ENCODE measurements around the gene BAZ1A.
"Not testable (repeated sequence)": the region's sequence is repeated elsewhere in the genome, so short reads cannot be mapped to it uniquely, and the experiment has no call there.

The BAZ1A gene

GRCh38 chr14:34798861-34799260 lies 76.3 kb downstream of the BAZ1A start:
- in situ Hi-C loops (cut with HindIII; ENCODE audit: low pct_ligation_motif_present, low pct_unique_long_range_greater_than_20kb, low sequenced_read_pairs); DNase-seq: not testable (repeated sequence)

DNA sequence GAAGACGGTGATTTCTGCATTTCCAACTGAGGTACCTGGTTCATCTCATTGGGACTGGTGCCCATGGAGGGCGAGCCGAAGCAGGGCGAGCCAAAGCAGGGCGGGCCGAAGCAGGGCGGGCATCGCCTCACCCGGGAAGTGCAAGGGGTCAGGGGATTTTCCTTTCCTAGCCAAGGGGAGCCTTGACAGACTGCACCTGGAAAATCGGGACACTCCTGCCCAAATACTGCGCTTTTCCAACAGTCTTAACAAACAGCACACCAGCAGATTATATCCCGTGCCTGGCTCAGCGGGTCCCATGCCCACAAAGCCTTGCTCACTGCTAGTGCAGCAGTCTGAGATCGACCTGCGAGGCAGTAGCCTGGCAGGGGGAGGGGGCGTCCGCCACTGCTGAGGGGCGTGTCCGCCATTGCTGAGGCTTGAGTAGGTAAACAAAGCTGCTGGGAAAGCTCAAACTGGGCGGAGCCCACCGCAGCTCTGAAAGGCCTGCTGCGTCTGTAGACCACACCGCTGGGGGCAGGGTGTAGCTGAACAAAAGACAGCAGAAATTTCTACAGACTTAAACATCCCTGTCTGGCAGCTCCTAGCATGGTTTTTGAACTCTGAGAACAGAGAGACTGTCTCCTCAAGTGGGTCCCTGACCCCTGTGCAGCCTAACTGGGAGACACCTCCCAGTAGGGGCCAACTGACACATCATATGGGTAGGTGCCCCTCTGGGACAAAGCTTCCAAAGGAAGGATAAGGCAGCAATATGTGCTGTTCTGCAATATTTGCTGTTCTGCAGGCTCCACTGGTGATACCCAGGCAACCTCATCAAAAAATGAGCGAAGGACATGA lies 77.2 kb downstream of the BAZ1A start:
- in situ Hi-C loops (cut with HindIII; ENCODE audit: low pct_ligation_motif_present, low pct_unique_long_range_greater_than_20kb, low sequenced_read_pairs): no loop called here
- DNase-seq: no peak

- in situ Hi-C loops (cut with HindIII; ENCODE audit: low pct_ligation_motif_present, low pct_unique_long_range_greater_than_20kb, low sequenced_read_pairs): no loop called here
Measured at GRCh38 chr14:34796902-34797301, 78.3 kb downstream of the BAZ1A start.

DNA sequence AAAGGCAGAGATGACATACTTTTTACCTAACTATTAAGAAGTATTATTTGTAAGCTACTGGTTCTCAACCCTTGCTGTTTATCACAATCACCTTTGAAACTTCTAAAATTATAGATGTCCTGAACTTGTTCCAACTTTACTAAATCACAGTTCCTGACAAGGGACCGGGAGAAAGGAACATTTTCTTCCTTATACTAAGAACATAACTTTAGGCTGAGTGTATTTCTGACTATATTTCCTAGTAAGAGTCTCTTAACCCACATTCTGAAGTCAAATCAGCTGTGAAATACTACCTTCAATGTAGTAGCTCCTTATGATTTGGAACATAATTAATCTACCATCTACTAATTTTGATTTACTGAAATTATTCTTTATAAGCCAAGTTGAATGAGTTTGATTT lies 80.2 kb downstream of the BAZ1A start:
- in situ Hi-C loops (cut with HindIII; ENCODE audit: low pct_ligation_motif_present, low pct_unique_long_range_greater_than_20kb, low sequenced_read_pairs): no loop called here

More at GRCh38 chr14:34796902-34797301, 78.3 kb downstream of the BAZ1A start:
- no peak for DNase-seq

GRCh38 chr14:34794217-34794616 lies 80.9 kb downstream of the BAZ1A start:
- in situ Hi-C loops (cut with HindIII; ENCODE audit: low pct_ligation_motif_present, low pct_unique_long_range_greater_than_20kb, low sequenced_read_pairs): no loop called here
- no peak for DNase-seq

More for the DNA sequence above, 80.2 kb downstream of the BAZ1A start:
- no peak for DNase-seq

DNA sequence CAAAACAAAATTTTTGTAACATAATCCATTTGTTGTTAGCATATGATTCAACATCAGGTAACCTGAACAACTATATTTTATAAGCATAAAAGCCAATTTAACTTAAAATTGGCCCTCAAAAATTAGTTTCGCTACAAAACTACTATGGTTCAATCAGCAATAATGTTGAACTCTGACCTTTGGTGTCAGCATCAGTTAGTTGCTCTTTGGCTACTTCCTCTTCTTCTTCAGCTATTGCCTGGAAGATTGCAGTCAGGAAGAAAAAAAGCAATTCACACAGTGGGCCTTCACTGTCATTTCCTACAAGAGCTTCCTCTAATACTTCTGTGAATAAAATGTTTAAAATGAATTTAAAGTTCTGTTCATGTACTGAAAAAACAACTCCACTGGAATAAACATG lies 82.6 kb downstream of the BAZ1A start:
- in situ Hi-C loops (cut with HindIII; ENCODE audit: low pct_ligation_motif_present, low pct_unique_long_range_greater_than_20kb, low sequenced_read_pairs): no loop called here
- DNase-seq: no peak

DNA sequence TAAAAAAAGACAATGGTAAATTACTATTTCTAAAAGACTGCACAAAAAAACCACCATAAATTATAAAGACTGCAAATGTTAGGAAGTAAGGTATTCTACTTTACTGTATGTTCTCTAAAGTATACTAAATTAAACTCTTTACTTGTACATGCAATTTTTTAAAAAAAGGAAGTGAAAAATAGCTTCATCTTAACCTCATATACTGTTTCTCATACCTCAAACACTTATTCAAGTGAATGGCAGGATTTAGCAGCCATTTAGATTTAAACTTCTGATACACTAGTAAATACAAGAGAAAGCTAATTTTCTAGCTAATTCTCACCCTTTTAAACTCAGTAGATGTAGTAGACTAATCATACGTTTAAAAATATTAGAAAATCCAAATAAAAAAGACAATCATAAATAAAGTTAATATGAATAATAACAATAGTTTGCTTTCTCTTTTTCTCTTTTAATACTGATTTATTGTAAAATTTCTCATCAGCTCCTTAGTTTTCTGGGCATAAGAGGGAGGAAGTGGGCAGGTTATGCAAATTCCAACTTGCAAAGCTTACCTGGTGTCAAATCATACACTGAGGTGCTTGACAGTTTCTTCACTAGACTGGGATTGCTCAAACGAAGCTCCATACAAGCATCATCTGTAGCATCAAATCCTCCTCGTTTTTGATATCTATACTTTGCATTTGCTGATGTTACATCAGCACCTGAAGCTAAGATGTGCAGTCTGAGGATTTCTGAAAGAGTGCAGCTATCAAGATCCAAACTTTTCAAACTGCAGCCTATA lies 89.7 kb downstream of the BAZ1A start:
- in situ Hi-C loops (cut with HindIII; ENCODE audit: low pct_ligation_motif_present, low pct_unique_long_range_greater_than_20kb, low sequenced_read_pairs): no loop called here
- no peak for DNase-seq

- in situ Hi-C loops (cut with HindIII; ENCODE audit: low pct_ligation_motif_present, low pct_unique_long_range_greater_than_20kb, low sequenced_read_pairs): no loop called here
- DNase-seq: no peak
Measured at GRCh38 chr14:34782031-34782430, 93.1 kb downstream of the BAZ1A start.

- in situ Hi-C loops (cut with HindIII; ENCODE audit: low pct_ligation_motif_present, low pct_unique_long_range_greater_than_20kb, low sequenced_read_pairs): no loop called here
- DNase-seq: no peak
Measured at GRCh38 chr14:34781242-34781641, 93.9 kb downstream of the BAZ1A start.

GRCh38 chr14:34780646-34781045 lies 94.5 kb downstream of the BAZ1A start:
- no peak for DNase-seq
- in situ Hi-C loops (cut with HindIII; ENCODE audit: low pct_ligation_motif_present, low pct_unique_long_range_greater_than_20kb, low sequenced_read_pairs): no loop called here

GRCh38 chr14:34778744-34779143 lies 96.4 kb downstream of the BAZ1A start:
- in situ Hi-C loops (cut with HindIII; ENCODE audit: low pct_ligation_motif_present, low pct_unique_long_range_greater_than_20kb, low sequenced_read_pairs): no loop called here
- DNase-seq: no peak

DNA sequence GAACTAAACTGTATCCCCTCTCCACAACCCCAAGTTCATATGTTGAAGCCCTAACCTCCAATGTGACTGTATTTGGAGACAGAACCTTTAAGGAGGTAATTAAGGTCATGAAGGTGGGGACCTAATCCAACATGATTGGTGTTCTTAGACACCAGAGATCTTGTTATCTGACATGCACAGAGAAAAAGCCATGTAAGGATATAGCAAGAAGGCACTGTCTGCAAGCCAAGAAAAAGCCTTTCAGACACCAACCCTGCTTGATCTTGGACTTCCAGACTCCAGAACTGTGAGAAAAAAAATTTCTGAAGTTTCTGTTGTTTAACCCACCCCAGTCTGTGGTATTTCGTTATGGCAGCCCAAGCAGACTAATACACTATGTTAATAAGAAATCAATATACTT lies 98.5 kb downstream of the BAZ1A start:
- in situ Hi-C loops (cut with HindIII; ENCODE audit: low pct_ligation_motif_present, low pct_unique_long_range_greater_than_20kb, low sequenced_read_pairs): no loop called here

GRCh38 chr14:34775922-34776321 lies 99.2 kb downstream of the BAZ1A start:
- DNase-seq: no peak
- in situ Hi-C loops (cut with HindIII; ENCODE audit: low pct_ligation_motif_present, low pct_unique_long_range_greater_than_20kb, low sequenced_read_pairs): no loop called here

More for the DNA sequence above, 98.5 kb downstream of the BAZ1A start:
- DNase-seq: no peak

- in situ Hi-C loops (cut with HindIII; ENCODE audit: low pct_ligation_motif_present, low pct_unique_long_range_greater_than_20kb, low sequenced_read_pairs): no loop called here
- no peak for DNase-seq
Measured at GRCh38 chr14:34775342-34775741, 99.8 kb downstream of the BAZ1A start.

- in situ Hi-C loops (cut with HindIII; ENCODE audit: low pct_ligation_motif_present, low pct_unique_long_range_greater_than_20kb, low sequenced_read_pairs): no loop called here
- no peak for DNase-seq
Measured at GRCh38 chr14:34770901-34771300, 104.3 kb downstream of the BAZ1A start.

GRCh38 chr14:34766606-34767005 lies 108.6 kb downstream of the BAZ1A start:
- no peak for DNase-seq
- in situ Hi-C loops (cut with HindIII; ENCODE audit: low pct_ligation_motif_present, low pct_unique_long_range_greater_than_20kb, low sequenced_read_pairs): no loop called here

GRCh38 chr14:34766060-34766459 lies 109.1 kb downstream of the BAZ1A start:
- DNase-seq: no peak
- in situ Hi-C loops (cut with HindIII; ENCODE audit: low pct_ligation_motif_present, low pct_unique_long_range_greater_than_20kb, low sequenced_read_pairs): no loop called here

- no peak for DNase-seq
- in situ Hi-C loops (cut with HindIII; ENCODE audit: low pct_ligation_motif_present, low pct_unique_long_range_greater_than_20kb, low sequenced_read_pairs): no loop called here
Measured at GRCh38 chr14:34755215-34755614, 119.9 kb downstream of the BAZ1A start.

DNA sequence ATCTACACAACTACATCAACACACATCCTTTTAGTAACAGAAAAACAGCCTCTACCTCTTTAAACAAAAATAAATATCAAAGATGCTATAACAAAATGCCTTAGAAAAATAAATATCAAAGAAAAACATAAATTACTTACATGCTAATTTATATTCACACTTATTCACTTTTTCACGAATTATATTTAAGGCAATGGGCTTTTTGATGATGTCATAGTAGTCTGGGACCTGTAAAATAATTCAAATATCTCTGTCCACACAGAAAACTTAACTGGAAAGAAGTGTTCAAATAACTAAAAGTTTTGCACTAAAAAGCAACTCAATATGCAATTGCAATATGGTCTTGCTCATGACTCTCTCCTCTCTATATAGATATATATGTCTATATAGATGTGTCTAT lies 120.5 kb downstream of the BAZ1A start:
- DNase-seq: no peak
- in situ Hi-C loops (cut with HindIII; ENCODE audit: low pct_ligation_motif_present, low pct_unique_long_range_greater_than_20kb, low sequenced_read_pairs): no loop called here

- in situ Hi-C loops (cut with HindIII; ENCODE audit: low pct_ligation_motif_present, low pct_unique_long_range_greater_than_20kb, low sequenced_read_pairs): no loop called here
- DNase-seq: no peak
Measured at GRCh38 chr14:34750670-34751069, 124.5 kb downstream of the BAZ1A start.
